Fibroblast of mammary gland (primary cell): Measurements from ENCODE around the gene SCYGR4.
"Not testable (repeated sequence)": the region's sequence is repeated elsewhere in the genome, so short reads cannot be mapped to it uniquely, and the experiment has no call there.

ENCODE experiments used
- DNase-seq: peaks from one replicate; pipeline ENCODE4 v3.0.0-alpha.2; 2010; ENCODE audit warnings: low read depth
- H3K4me3 ChIP-seq: 2 replicates; pipeline ENCODE4 v1.5.1; 2011; ENCODE audit warnings: low read depth, mild to moderate bottlenecking, low read length, moderate library complexity; ENCODE audit not compliant: control insufficient read depth
- CTCF ChIP-seq: conservative IDR thresholded peaks from 2 replicates; pipeline ENCODE4 v1.5.1; 2011; ENCODE audit warnings: low read depth, low read length, inconsistent platforms; ENCODE audit not compliant: control insufficient read depth, insufficient read depth

Gene SCYGR4

GRCh38 chr2:227661827-227662226 lies 44.5 kb downstream of the SCYGR4 start:
- no peak overlapping the region for H3K4me3 ChIP-seq
- DNase-seq, result no peak
- no peak for TF ChIP-seq CTCF

GRCh38 chr2:227665189-227665940 lies 48.1 kb downstream of the SCYGR4 start:
- no peak overlapping the region for H3K4me3 ChIP-seq
- DNase-seq, result no peak
- no peak for TF ChIP-seq CTCF

GRCh38 chr2:227666631-227667170 lies 49.4 kb downstream of the SCYGR4 start, which contains the start of gene SCYGR5:
TSS of gene SCYGR5 (plus strand) at chr2:227666804. CDS start at chr2:227666804, 0 bp downstream.
- not testable (repeated sequence) for H3K4me3 ChIP-seq, DNase-seq
